Hepatocyte (in vitro differentiated cells): Measurements from ENCODE around the gene RNASE11. TPM values are rescaled to one million over a fixed set of nuclear protein-coding genes. Genes with fewer than 3 reads are reported as not detected.
A peak's percentile ranks its signal among the peaks of the same experiment; 100 is the strongest.

ENCODE experiments used
- DNase-seq: peaks from one replicate; pipeline ENCODE4 v3.0.0-alpha.2; 2016; ENCODE audit warnings: low spot score
- H2AFZ ChIP-seq: fragments of 200-600 bp; sonication (generic); 2 replicates; pipeline ENCODE4 v1.6.0; 2016; ENCODE audit warnings: antibody characterized with exemption, mild to moderate bottlenecking
- H3K27ac ChIP-seq: fragments of 200-600 bp; sonication (generic); 2 replicates; pipeline ENCODE4 v1.5.1; 2016; ENCODE audit warnings: mild to moderate bottlenecking
- H3K27me3 ChIP-seq: fragments of 200-600 bp; sonication (generic); 2 replicates; pipeline ENCODE4 v1.6.1; 2016
- H3K36me3 ChIP-seq: fragments of 200-600 bp; sonication (generic); replicated peaks from 2 replicates; pipeline ENCODE4 v1.5.1; 2016; ENCODE audit warnings: low read depth; ENCODE audit not compliant: insufficient read depth
- H3K4me1 ChIP-seq: fragments of 200-600 bp; sonication (generic); 2 replicates; pipeline ENCODE4 v1.5.1; 2016; ENCODE audit warnings: mild to moderate bottlenecking, moderate library complexity; ENCODE audit not compliant: insufficient read depth
- H3K4me2 ChIP-seq: fragments of 200-600 bp; sonication (generic); 2 replicates; pipeline ENCODE4 v1.6.0; 2016
- H3K4me3 ChIP-seq: fragments of 200-600 bp; sonication (generic); 2 replicates; pipeline ENCODE4 v1.5.1; 2016; ENCODE audit warnings: mild to moderate bottlenecking
- H3K79me2 ChIP-seq: fragments of 200-600 bp; sonication (generic); 2 replicates; pipeline ENCODE4 v1.6.0; 2017; ENCODE audit warnings: mild to moderate bottlenecking
- H3K9me2 ChIP-seq: fragments of 200-600 bp; sonication (generic); replicated peaks from 2 replicates; pipeline ENCODE4 v1.6.0; 2017; ENCODE audit warnings: mild to moderate bottlenecking; ENCODE audit not compliant: insufficient read depth
- H3K9me3 ChIP-seq: fragments of 200-600 bp; sonication (generic); 2 replicates; pipeline ENCODE4 v1.5.1; 2016; ENCODE audit warnings: low read depth, mild to moderate bottlenecking
- H4K20me1 ChIP-seq: fragments of 200-600 bp; sonication (generic); 2 replicates; pipeline ENCODE4 v1.6.0; 2016; ENCODE audit warnings: mild to moderate bottlenecking; ENCODE audit not compliant: insufficient read depth, poor library complexity, severe bottlenecking
- CTCF ChIP-seq: fragments of 200-600 bp; sonication (generic); IDR thresholded peaks from 2 replicates; pipeline ENCODE4 v1.5.1; 2016; ENCODE audit warnings: antibody characterized with exemption, mild to moderate bottlenecking; ENCODE audit not compliant: poor library complexity
- EZH2 ChIP-seq: fragments of 200-600 bp; sonication (generic); IDR thresholded peaks from 2 replicates; pipeline ENCODE4 v1.6.1; 2016; ENCODE audit warnings: antibody characterized with exemption, mild to moderate bottlenecking, borderline replicate concordance
- EZH2phosphoT487 ChIP-seq: fragments of 200-600 bp; sonication (generic); IDR thresholded peaks from one replicate; pipeline ENCODE4 v1.6.1; 2018; ENCODE audit warnings: antibody characterized with exemption, mild to moderate bottlenecking, low read depth, moderate library complexity; ENCODE audit not compliant: unreplicated experiment, severe bottlenecking
- WGBS: methylation state at CpG from one replicate; pipeline ENCODE4 v1.1.6; 2016; ENCODE audit warnings: low lambda C conversion rate; ENCODE audit errors: missing lambda C conversion rate; 5-methylcytosine and 5-hydroxymethylcytosine counted together
- polyA plus RNA-seq: library from polyadenylated mRNA; unstranded; fragments of >200 nt; fragmentation: Nextera tagmentation; extraction: Ambion mirVana; gene quantifications from 2 replicates; pipeline ENCODE4 v1.2.1, GENCODE V29; 2016
- total RNA-seq: library from RNA; depleted of rRNA; stranded (reverse); fragments of >200 nt; gene quantifications from 2 replicates; pipeline ENCODE4 v1.2.3, GENCODE V29; 2014

Gene RNASE11
- total and polyA plus RNA-seq, 2 experiments from 2014 or later: not detected

DNA sequence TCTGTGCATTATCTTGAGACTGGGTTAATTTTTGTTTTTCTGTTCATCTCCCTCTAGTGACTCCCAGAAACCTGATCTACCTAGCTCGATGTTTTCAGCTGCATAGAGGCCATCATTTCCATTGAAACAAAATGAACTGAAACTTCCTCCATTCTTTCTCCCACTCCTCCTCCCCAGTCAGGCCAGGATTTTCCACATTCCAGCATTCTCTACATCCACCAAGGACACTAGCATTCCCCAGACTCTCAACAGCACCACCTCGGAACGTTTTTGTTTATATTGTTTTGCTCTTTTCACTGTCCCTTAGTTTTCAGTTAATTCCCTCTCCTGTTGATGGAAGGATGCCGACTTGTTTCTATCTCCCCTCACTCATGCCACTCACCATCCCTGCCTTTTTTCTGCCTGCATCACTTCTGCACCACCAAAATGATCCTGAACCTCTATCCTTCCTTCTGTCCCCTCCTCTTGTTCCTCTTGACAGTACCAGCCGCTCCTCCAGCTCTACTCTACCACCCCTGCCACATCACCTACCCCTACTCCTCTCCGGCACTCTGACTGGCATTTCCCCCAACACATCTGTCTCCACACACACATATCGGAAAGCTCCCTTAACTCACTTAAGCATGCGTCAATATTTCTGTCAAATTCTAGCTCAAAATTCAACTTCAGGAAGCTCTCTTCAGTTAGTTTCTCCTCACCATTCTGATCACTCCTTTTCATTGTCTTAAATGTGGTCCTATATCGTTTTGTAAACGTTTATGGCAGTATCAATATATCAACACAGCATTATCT, 40.5 kb upstream of the RNASE11 start:
- Histone ChIP-seq H2AFZ (no peak overlapping the region), H3K4me2 (peak overlapping the region; percentile 32)

GRCh38 chr14:20627346-20628027, 39.7 kb upstream of the RNASE11 start:
- H4K20me1 ChIP-seq: no peaks in the 10 kb centered on the region
- H3K9me3 ChIP-seq: no peaks in the 10 kb centered on the region
- TF ChIP-seq EZH2: no peak
- no peak for TF ChIP-seq CTCF
- TF ChIP-seq EZH2phosphoT487: no peak
- no peak overlapping the region for H2AFZ ChIP-seq
- WGBS: 53% methylated on average over 5 of the region's 5 CpGs
- no peaks in the 10 kb centered on the region for H3K9me2 ChIP-seq
- no peaks in the 10 kb centered on the region for H3K36me3 ChIP-seq
- peaks cover 5% of the 10 kb centered on the region for H3K4me1 ChIP-seq
- H3K27ac ChIP-seq: no peak overlapping the region
- DNase-seq: no peak
- H3K27me3 ChIP-seq: peaks cover 25% of the 10 kb centered on the region
- H3K79me2 ChIP-seq: no peaks in the 10 kb centered on the region
- no peak overlapping the region for H3K4me3 ChIP-seq
- peak overlapping the region; percentile 32 for H3K4me2 ChIP-seq

More for the DNA sequence above, 40.5 kb upstream of the RNASE11 start:
- WGBS: 39% methylated on average over 10 of the region's 10 CpGs
- Histone ChIP-seq H3K79me2 (no peaks in the 10 kb centered on the region), H3K4me3 (no peak overlapping the region), H3K9me3 (no peaks in the 10 kb centered on the region), H4K20me1 (no peaks in the 10 kb centered on the region), H3K27me3 (peaks cover 25% of the 10 kb centered on the region), H3K9me2 (no peaks in the 10 kb centered on the region), H3K4me1 (peaks cover 5% of the 10 kb centered on the region), H3K36me3 (no peaks in the 10 kb centered on the region), H3K27ac (no peak overlapping the region)
- DNase-seq: no peak
- no peak for TF ChIP-seq EZH2phosphoT487
- TF ChIP-seq CTCF: no peak
- TF ChIP-seq EZH2: no peak

DNA sequence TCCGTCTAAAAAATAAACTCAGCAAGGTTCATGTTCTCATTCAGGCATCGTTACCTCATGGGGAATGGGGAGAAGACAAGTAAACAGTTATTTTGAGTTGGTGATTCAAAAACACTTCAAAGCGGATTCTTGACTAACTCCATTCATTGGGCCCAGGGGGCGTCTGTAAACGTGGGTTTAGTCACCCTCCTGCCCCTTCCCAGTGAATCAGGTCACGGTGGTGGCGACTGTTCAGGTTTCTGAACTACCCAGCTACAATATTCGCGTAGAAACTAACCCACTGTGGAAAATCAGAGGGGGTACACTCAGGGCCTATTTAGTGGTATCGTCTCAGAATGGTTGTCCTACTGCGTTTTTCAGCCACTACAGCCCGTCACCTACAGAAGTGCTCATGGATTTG, 38.5 kb upstream of the RNASE11 start:
- H2AFZ ChIP-seq: no peak overlapping the region
- no peak overlapping the region for H3K4me3 ChIP-seq
- no peaks in the 10 kb centered on the region for H3K36me3 ChIP-seq
- H3K4me2 ChIP-seq: peak overlapping the region; percentile 81
- peaks cover 25% of the 10 kb centered on the region for H3K27me3 ChIP-seq
- peaks cover 5% of the 10 kb centered on the region for H3K4me1 ChIP-seq
- TF ChIP-seq EZH2phosphoT487: no peak
- no peak for TF ChIP-seq CTCF
- no peak for TF ChIP-seq EZH2
- 13% methylated on average over 12 of the region's 12 CpGs for WGBS
- DNase-seq: no peak
- no peaks in the 10 kb centered on the region for H3K9me3 ChIP-seq
- no peaks in the 10 kb centered on the region for H3K9me2 ChIP-seq
- no peaks in the 10 kb centered on the region for H4K20me1 ChIP-seq
- H3K27ac ChIP-seq: no peak overlapping the region
- no peaks in the 10 kb centered on the region for H3K79me2 ChIP-seq
